Trophoblast cell (in vitro differentiated cells and primary cell): ENCODE measurements around the gene PRDM16.

Experiments
- DNase-seq, 2 donors: peaks; one replicate each; pipeline ENCODE4 v3.0.0-alpha.2; 2016
- H2AFZ ChIP-seq: 2 replicates; pipeline ENCODE4 v1.6.1; 2013; ENCODE audit warnings: low read length, moderate library complexity, mild to moderate bottlenecking; ENCODE audit not compliant: insufficient read depth, poor library complexity
- H2AK5ac ChIP-seq: 2 replicates; pipeline ENCODE4 v1.6.1; 2013; ENCODE audit warnings: mild to moderate bottlenecking, low read length
- H2BK120ac ChIP-seq: 2 replicates; pipeline ENCODE4 v1.6.1; 2013; ENCODE audit warnings: low read length, mild to moderate bottlenecking, moderate library complexity; ENCODE audit not compliant: insufficient read depth, poor library complexity
- H2BK12ac ChIP-seq: 2 replicates; pipeline ENCODE4 v1.6.1; 2013; ENCODE audit warnings: mild to moderate bottlenecking, low read length, moderate library complexity
- H2BK5ac ChIP-seq: 2 replicates; pipeline ENCODE4 v1.6.1; 2013; ENCODE audit warnings: low read length, low read depth, moderate library complexity, mild to moderate bottlenecking; ENCODE audit not compliant: poor library complexity
- H3K14ac ChIP-seq: 2 replicates; pipeline ENCODE4 v1.6.1; 2013; ENCODE audit warnings: mild to moderate bottlenecking, low read length
- H3K18ac ChIP-seq: 2 replicates; pipeline ENCODE4 v1.6.1; 2013; ENCODE audit warnings: mild to moderate bottlenecking, low read length
- H3K23ac ChIP-seq: 2 replicates; pipeline ENCODE4 v1.6.1; 2013; ENCODE audit warnings: low read length
- H3K27ac ChIP-seq: 2 replicates; pipeline ENCODE4 v1.5.1; 2013; ENCODE audit warnings: low read depth, mild to moderate bottlenecking, inconsistent platforms, low read length, moderate library complexity
- H3K27me3 ChIP-seq: 2 replicates; pipeline ENCODE4 v1.6.1; 2013; ENCODE audit warnings: inconsistent platforms, mild to moderate bottlenecking, low read length, moderate library complexity; ENCODE audit not compliant: insufficient read depth
- H3K36me3 ChIP-seq, 2 experiments: 1 replicate in 1 of 2; 2 replicates in 1 of 2; pipeline ENCODE4 v1.6.1; 2013; ENCODE audit warnings: low read length in 2 of 2, mild to moderate bottlenecking in 2 of 2, moderate library complexity in 1 of 2; ENCODE audit not compliant: insufficient read depth in 2 of 2, control insufficient read depth in 1 of 2
- H3K4ac ChIP-seq: 2 replicates; pipeline ENCODE4 v1.6.1; 2013; ENCODE audit warnings: low read depth, mild to moderate bottlenecking, low read length, moderate library complexity
- H3K4me1 ChIP-seq, 2 experiments: 1 replicate in 1 of 2; 2 replicates in 1 of 2; pipeline ENCODE4 v1.6.1; 2013; ENCODE audit warnings: low read length in 2 of 2, mild to moderate bottlenecking in 2 of 2, moderate library complexity in 1 of 2; ENCODE audit not compliant: insufficient read depth in 2 of 2, control insufficient read depth in 1 of 2
- H3K4me2 ChIP-seq: 2 replicates; pipeline ENCODE4 v1.6.1; 2013; ENCODE audit warnings: inconsistent platforms, mild to moderate bottlenecking, low read length, moderate library complexity
- H3K4me3 ChIP-seq: 2 replicates; pipeline ENCODE4 v1.5.1; 2013; ENCODE audit warnings: mild to moderate bottlenecking, low read depth, low read length, inconsistent platforms
- H3K79me1 ChIP-seq: one replicate; pipeline ENCODE4 v1.6.1; 2013; ENCODE audit warnings: low read length
- H3K79me2 ChIP-seq: 2 replicates; pipeline ENCODE4 v1.6.1; 2013; ENCODE audit warnings: low read length, mild to moderate bottlenecking; ENCODE audit not compliant: control insufficient read depth, insufficient read depth, poor library complexity
- H3K9ac ChIP-seq: 2 replicates; pipeline ENCODE4 v1.6.1; 2013; ENCODE audit warnings: mild to moderate bottlenecking, low read length
- H3K9me3 ChIP-seq: 2 replicates; pipeline ENCODE4 v1.6.1; 2013; ENCODE audit warnings: low read depth, mild to moderate bottlenecking, control low read depth, inconsistent platforms, low read length; ENCODE audit not compliant: insufficient read depth
- H4K12ac ChIP-seq: 2 replicates; pipeline ENCODE4 v1.6.1; 2013; ENCODE audit warnings: low read depth, mild to moderate bottlenecking, low read length, moderate library complexity
- H4K8ac ChIP-seq: 2 replicates; pipeline ENCODE4 v1.6.1; 2013; ENCODE audit warnings: low read depth, mild to moderate bottlenecking, low read length, moderate library complexity
- H4K91ac ChIP-seq: one replicate; pipeline ENCODE4 v1.6.1; 2013; ENCODE audit warnings: low read depth, mild to moderate bottlenecking, low read length, moderate library complexity
- WGBS: extraction: QIAGEN DNeasy Blood & Tissue Kit; methylation state at CpG from one replicate; pipeline ENCODE4 v1.1.7; 2013; ENCODE audit warnings: missing lambda C conversion rate; ENCODE audit not compliant: insufficient read length, insufficient coverage; ENCODE audit errors: extremely low coverage; 5-methylcytosine and 5-hydroxymethylcytosine counted together

The PRDM16 gene

GRCh38 chr1:3166206-3166918, 97.4 kb downstream of the PRDM16 start:
- H2BK5ac ChIP-seq: no peak overlapping the region
- H3K4me3 ChIP-seq: no peak overlapping the region
- no peaks in the 10 kb centered on the region for H3K79me2 ChIP-seq
- H3K4ac ChIP-seq: no peak overlapping the region
- no peak overlapping the region for H3K14ac ChIP-seq
- no peak overlapping the region for H2AFZ ChIP-seq
- no CpG with 5 or more reads among the region's 32 CpGs for WGBS
- H3K9ac ChIP-seq: no peak overlapping the region
- H4K12ac ChIP-seq: no peak overlapping the region
- H3K4me2 ChIP-seq: no peak overlapping the region
- no peak overlapping the region for H2BK12ac ChIP-seq
- no peak for DNase-seq
- no peaks in the 10 kb centered on the region for H3K4me1 ChIP-seq
- no peak overlapping the region for H3K27ac ChIP-seq
- no peak overlapping the region for H2BK120ac ChIP-seq
- no peak overlapping the region for H4K8ac ChIP-seq
- no peak overlapping the region for H3K18ac ChIP-seq
- no peak overlapping the region for H4K91ac ChIP-seq
- no peak overlapping the region for H2AK5ac ChIP-seq
- no peaks in the 10 kb centered on the region for H3K36me3 ChIP-seq
- H3K23ac ChIP-seq: no peak overlapping the region
- no peaks in the 10 kb centered on the region for H3K79me1 ChIP-seq
- no peaks in the 10 kb centered on the region for H3K27me3 ChIP-seq
- H3K9me3 ChIP-seq: no peaks in the 10 kb centered on the region

GRCh38 chr1:3167255-3167654, 98.3 kb downstream of the PRDM16 start:
- Histone ChIP-seq H4K91ac (no peak overlapping the region), H2BK12ac (no peak overlapping the region), H3K14ac (no peak overlapping the region), H3K4me3 (no peak overlapping the region), H3K4ac (no peak overlapping the region), H3K9me3 (no peaks in the 10 kb centered on the region), H3K36me3 (no peaks in the 10 kb centered on the region), H3K79me1 (no peaks in the 10 kb centered on the region), H2AFZ (no peak overlapping the region), H3K79me2 (no peaks in the 10 kb centered on the region), H3K18ac (no peak overlapping the region), H3K23ac (no peak overlapping the region), H3K9ac (peak overlapping the region; percentile 24), H3K4me2 (no peak overlapping the region), H3K27ac (no peak overlapping the region), H4K12ac (no peak overlapping the region), H3K27me3 (no peaks in the 10 kb centered on the region), H2BK120ac (no peak overlapping the region), H2AK5ac (no peak overlapping the region), H4K8ac (no peak overlapping the region), H3K4me1 (no peaks in the 10 kb centered on the region), H2BK5ac (no peak overlapping the region)
- no CpG with 5 or more reads among the region's 14 CpGs for WGBS
- no peak for DNase-seq

GRCh38 chr1:3168678-3169077, 99.7 kb downstream of the PRDM16 start:
- H3K14ac ChIP-seq: no peak overlapping the region
- no peak overlapping the region for H3K4me3 ChIP-seq
- no peak overlapping the region for H4K8ac ChIP-seq
- no peak overlapping the region for H2BK120ac ChIP-seq
- no peaks in the 10 kb centered on the region for H3K79me2 ChIP-seq
- no peak overlapping the region for H2AK5ac ChIP-seq
- no peak overlapping the region for H4K12ac ChIP-seq
- no peaks in the 10 kb centered on the region for H3K4me1 ChIP-seq
- no CpG with 5 or more reads among the region's 8 CpGs for WGBS
- H3K79me1 ChIP-seq: no peaks in the 10 kb centered on the region
- no peak overlapping the region for H3K4ac ChIP-seq
- no peaks in the 10 kb centered on the region for H3K27me3 ChIP-seq
- no peak for DNase-seq
- H3K9ac ChIP-seq: no peak overlapping the region
- no peak overlapping the region for H2AFZ ChIP-seq
- no peak overlapping the region for H2BK12ac ChIP-seq
- H3K4me2 ChIP-seq: no peak overlapping the region
- no peaks in the 10 kb centered on the region for H3K9me3 ChIP-seq
- no peak overlapping the region for H3K23ac ChIP-seq
- no peaks in the 10 kb centered on the region for H3K36me3 ChIP-seq
- no peak overlapping the region for H2BK5ac ChIP-seq
- H3K27ac ChIP-seq: no peak overlapping the region
- H4K91ac ChIP-seq: no peak overlapping the region
- H3K18ac ChIP-seq: no peak overlapping the region

GRCh38 chr1:3169665-3170356, 100.8 kb downstream of the PRDM16 start:
- no peak overlapping the region for H2AK5ac ChIP-seq
- H3K4ac ChIP-seq: no peak overlapping the region
- H3K18ac ChIP-seq: no peak overlapping the region
- no peaks in the 10 kb centered on the region for H3K9me3 ChIP-seq
- H3K27me3 ChIP-seq: no peaks in the 10 kb centered on the region
- H2BK120ac ChIP-seq: no peak overlapping the region
- no peak overlapping the region for H4K12ac ChIP-seq
- no peak overlapping the region for H3K9ac ChIP-seq
- no peak overlapping the region for H3K23ac ChIP-seq
- no peak overlapping the region for H3K14ac ChIP-seq
- H2BK5ac ChIP-seq: no peak overlapping the region
- H3K4me1 ChIP-seq: no peaks in the 10 kb centered on the region
- no peak overlapping the region for H2BK12ac ChIP-seq
- no peak overlapping the region for H3K4me2 ChIP-seq
- H4K91ac ChIP-seq: no peak overlapping the region
- no CpG with 5 or more reads among the region's 35 CpGs for WGBS
- no peak overlapping the region for H4K8ac ChIP-seq
- H3K4me3 ChIP-seq: no peak overlapping the region
- H2AFZ ChIP-seq: no peak overlapping the region
- H3K36me3 ChIP-seq: no peaks in the 10 kb centered on the region
- H3K79me2 ChIP-seq: no peaks in the 10 kb centered on the region
- no peak for DNase-seq
- H3K27ac ChIP-seq: no peak overlapping the region
- no peaks in the 10 kb centered on the region for H3K79me1 ChIP-seq
